Sigmoid colon (tissue), 7 donors: ENCODE measurements around the gene MILR1. TPM values are rescaled to one million over a fixed set of nuclear protein-coding genes. Genes with fewer than 3 reads are reported as not detected.

ENCODE experiments used
- DNase-seq: peaks from one replicate; pipeline ENCODE4 v3.0.0-alpha.2; 2019
- H3K27ac ChIP-seq, 4 donors: fragments of 200-600 bp; sonication (generic); one replicate each; pipeline ENCODE4 v1.5.1; 2016 to 2019; ENCODE audit warnings: mild to moderate bottlenecking in 1 of 4
- H3K27me3 ChIP-seq, 3 donors: fragments of 200-600 bp; sonication (generic); one replicate each; pipeline ENCODE4 v1.5.1; 2019; ENCODE audit warnings: mild to moderate bottlenecking in 1 of 3
- H3K36me3 ChIP-seq, 4 donors: fragments of 200-600 bp; sonication (generic); one replicate each; pipeline ENCODE4 v1.5.1; 2016 to 2019
- H3K4me1 ChIP-seq, 4 donors: fragments of 200-600 bp; sonication (generic); one replicate each; pipeline ENCODE4 v1.5.1; 2017 to 2019
- H3K4me3 ChIP-seq, 4 donors: fragments of 200-600 bp; sonication (generic); one replicate each; pipeline ENCODE4 v1.5.1; 2017 to 2019; ENCODE audit warnings: mild to moderate bottlenecking in 2 of 4, moderate library complexity in 1 of 4
- H3K9me3 ChIP-seq, 4 donors: fragments of 200-600 bp in 3 of 4; sonication (generic) in 3 of 4; one replicate each; pipeline versions ENCODE4 v1.5.1 to v1.6.1; 2013 to 2019
- CTCF ChIP-seq, 4 experiments: fragments of 450-650 bp in 3 of 4; fragments of 200-600 bp in 1 of 4; IDR thresholded peaks; one replicate each; pipeline ENCODE4 v1.5.1; 2016 to 2019; ENCODE audit warnings: antibody characterized with exemption in 4 of 4, mild to moderate bottlenecking in 3 of 4, moderate library complexity in 2 of 4
- EP300 ChIP-seq, 4 donors: sonication (generic); formaldehyde crosslinking; IDR thresholded peaks; one replicate each; pipeline ENCODE4 v1.6.1; 2017; ENCODE audit warnings: antibody characterized with exemption in 4 of 4
- POLR2A ChIP-seq, 2 donors: fragments of 450-650 bp; IDR thresholded peaks; one replicate each; pipeline ENCODE4 v1.6.1; 2016; ENCODE audit warnings: antibody characterized with exemption in 2 of 2, mild to moderate bottlenecking in 2 of 2, moderate library complexity in 2 of 2
- POLR2AphosphoS5 ChIP-seq, 4 donors: sonication (generic); formaldehyde crosslinking; IDR thresholded peaks; one replicate each; pipeline ENCODE4 v1.6.1; 2017; ENCODE audit warnings: antibody characterized with exemption in 4 of 4
- WGBS, 2 donors: extraction: QIAGEN DNeasy Blood & Tissue Kit; methylation state at CpG; one replicate each; pipeline ENCODE4 v1.1.7; 2013; 5-methylcytosine and 5-hydroxymethylcytosine counted together
- intact Hi-C: fragments of 100-400 bp; cut with DNase I; formaldehyde crosslinking; loops from one replicate; pipeline ENCODE4 v1.15.1; 2023
- polyA plus RNA-seq, 3 donors: library from polyadenylated mRNA; stranded (reverse); fragments of 200-250 nt; gene quantifications; one replicate each; pipeline ENCODE4 v1.2.3, GENCODE V29; 2013
- small RNA-seq, 3 donors: library from RNA; depleted of rRNA; stranded (forward); fragments of <200 nt; gene quantifications; one replicate each; pipeline ENCODE3, GENCODE V24; 2016
- total RNA-seq, 4 donors: library from RNA; depleted of rRNA; stranded (reverse); fragments of >200 nt; gene quantifications; one replicate each; pipeline ENCODE4 v1.1.0, GENCODE V29; 2016
- donor health status: healthy with polysubstance abuse.
- donor health status: Bipolar disorder and iron deficiency.
- donor health status: healthy.

The MILR1 gene
- total and polyA plus RNA-seq, 7 donors: 1.8 to 7.8 (median 4.4) TPM

GRCh38 chr17:64515419-64515818, 66.5 kb downstream of the MILR1 start:
- intact Hi-C loops: loop anchor here (5.0 kb wide), 1 partner anchor 42 kb away; no protein-coding TSS in a partner anchor
- H3K27ac ChIP-seq: no peak overlapping the region
- H3K27me3 ChIP-seq: no peaks in the 10 kb centered on the region
- H3K4me1 ChIP-seq: no peaks in the 10 kb centered on the region
- DNase-seq: no peak
- H3K4me3 ChIP-seq: no peak overlapping the region
- no peak for TF ChIP-seq POLR2A (IDR thresholded peaks at IDR 0.05)
- no peak for TF ChIP-seq EP300 (IDR thresholded peaks at IDR 0.05)
- no peak for TF ChIP-seq CTCF (IDR thresholded peaks at IDR 0.05)
- no peak for TF ChIP-seq POLR2AphosphoS5 (IDR thresholded peaks at IDR 0.05)
- H3K9me3 ChIP-seq: no peaks in the 10 kb centered on the region
- WGBS, 2 donors: 85 to 91% methylated on average over 2 of the region's 2 CpGs
- peaks cover 11 to 99% (median 31%) of the 10 kb centered on the region in 4 donors for H3K36me3 ChIP-seq

GRCh38 chr17:64515829-64516228, 66.9 kb downstream of the MILR1 start:
- WGBS, 2 donors: 95 to 98% methylated on average over 1 of the region's 1 CpG
- Histone ChIP-seq H3K4me1 (no peaks in the 10 kb centered on the region), H3K4me3 (no peak overlapping the region), H3K36me3 (peaks cover 11 to 99% (median 28%) of the 10 kb centered on the region in 4 donors), H3K27me3 (no peaks in the 10 kb centered on the region), H3K27ac (no peak overlapping the region), H3K9me3 (no peaks in the 10 kb centered on the region)
- intact Hi-C loops: loop anchor here (5.0 kb wide), 1 partner anchor 41 kb away; no protein-coding TSS in a partner anchor
- TF ChIP-seq CTCF (IDR thresholded peaks at IDR 0.05) (no peak), POLR2AphosphoS5 (IDR thresholded peaks at IDR 0.05) (no peak), POLR2A (IDR thresholded peaks at IDR 0.05) (no peak)
- no peak for DNase-seq

Small RNA genes lying within 50 kb of the gene (small RNA-seq; reads per million reads assigned to genes)
- 0 reads per million in 3 donors for gene ATP5MFP4
- 0 reads per million in 3 donors for gene MIR1273E

Other genes starting within 250 kb of the MILR1 start
- gene TEX2, start 185.9 kb upstream of the MILR1 start, total RNA-seq: 10 to 100 TPM; 39.3 to 50.7 (median 42.5) TPM
- 10 to 100 TPM in 1 of 3 donors, 1 to 10 TPM in 2; 4.6 to 14.5 (median 7.8) TPM for gene TEX2, start 185.9 kb upstream of the MILR1 start, polyA plus RNA-seq
- gene PECAM1, start 58.3 kb upstream of the MILR1 start, total RNA-seq: 10 to 100 TPM; 36.0 to 60.9 (median 44.3) TPM
- 10 to 100 TPM in 1 of 3 donors, 1 to 10 TPM in 2; 3.6 to 39.0 (median 4.9) TPM for gene PECAM1, start 58.3 kb upstream of the MILR1 start, polyA plus RNA-seq
- 10 to 100 TPM in 2 of 4 donors, 1 to 10 TPM in 2; 5.2 to 16.1 (median 10.4) TPM for gene POLG2, start 47.9 kb downstream of the MILR1 start, total RNA-seq
- 10 to 100 TPM in 1 of 3 donors, 1 to 10 TPM in 2; 3.9 to 11.0 (median 4.2) TPM for gene POLG2, start 47.9 kb downstream of the MILR1 start, polyA plus RNA-seq
- gene DDX5, start 57.2 kb downstream of the MILR1 start, total RNA-seq: 1,000 to 10,000 TPM in 1 of 4 donors, 100 to 1,000 TPM in 3; 488 to 1,652 (median 747) TPM
- gene DDX5, start 57.2 kb downstream of the MILR1 start, polyA plus RNA-seq: 100 to 1,000 TPM; 187 to 412 (median 248) TPM
- 10 to 100 TPM; 34.9 to 74.5 (median 56.9) TPM for gene CEP95, start 57.9 kb downstream of the MILR1 start, total RNA-seq
- 10 to 100 TPM; 13.2 to 24.3 (median 13.9) TPM for gene CEP95, start 57.9 kb downstream of the MILR1 start, polyA plus RNA-seq
- gene SMURF2, start 213.2 kb downstream of the MILR1 start, total RNA-seq: 10 to 100 TPM; 23.8 to 30.2 (median 25.9) TPM
- gene SMURF2, start 213.2 kb downstream of the MILR1 start, polyA plus RNA-seq: 1 to 10 TPM; 5.8 to 9.0 (median 6.8) TPM